IgD-negative memory B cell (primary cell): ENCODE data around the gene MOCS2. TPM values are rescaled to one million over a fixed set of nuclear protein-coding genes. Genes with fewer than 3 reads are reported as not detected.

ENCODE experiments used
- polyA plus RNA-seq: library from polyadenylated mRNA; unstranded; fragments of 300-500 nt; fragmentation: Illumina TruSeq; gene quantifications from one replicate; pipeline ENCODE4 v1.2.3, GENCODE V29; 2021

MOCS2 gene
- polyA plus RNA-seq, 1 donor from 2014 or later: 34.0 TPM

Other genes with a start within 250 kb of the MOCS2 start
- not detected for gene ITGA2, start 120.4 kb downstream of the MOCS2 start, polyA plus RNA-seq